GM12872 (cell line): ENCODE measurements around the gene PSAPL1.

Experiments
- TF ChIP-seq, protein P1 (sequence below): IDR thresholded peaks from 3 replicates; pipeline ENCODE4 v1.5.1; 2011; ENCODE audit warnings: low read depth, mild to moderate bottlenecking, low read length, moderate library complexity; ENCODE audit not compliant: insufficient read depth

The PSAPL1 gene

DNA sequence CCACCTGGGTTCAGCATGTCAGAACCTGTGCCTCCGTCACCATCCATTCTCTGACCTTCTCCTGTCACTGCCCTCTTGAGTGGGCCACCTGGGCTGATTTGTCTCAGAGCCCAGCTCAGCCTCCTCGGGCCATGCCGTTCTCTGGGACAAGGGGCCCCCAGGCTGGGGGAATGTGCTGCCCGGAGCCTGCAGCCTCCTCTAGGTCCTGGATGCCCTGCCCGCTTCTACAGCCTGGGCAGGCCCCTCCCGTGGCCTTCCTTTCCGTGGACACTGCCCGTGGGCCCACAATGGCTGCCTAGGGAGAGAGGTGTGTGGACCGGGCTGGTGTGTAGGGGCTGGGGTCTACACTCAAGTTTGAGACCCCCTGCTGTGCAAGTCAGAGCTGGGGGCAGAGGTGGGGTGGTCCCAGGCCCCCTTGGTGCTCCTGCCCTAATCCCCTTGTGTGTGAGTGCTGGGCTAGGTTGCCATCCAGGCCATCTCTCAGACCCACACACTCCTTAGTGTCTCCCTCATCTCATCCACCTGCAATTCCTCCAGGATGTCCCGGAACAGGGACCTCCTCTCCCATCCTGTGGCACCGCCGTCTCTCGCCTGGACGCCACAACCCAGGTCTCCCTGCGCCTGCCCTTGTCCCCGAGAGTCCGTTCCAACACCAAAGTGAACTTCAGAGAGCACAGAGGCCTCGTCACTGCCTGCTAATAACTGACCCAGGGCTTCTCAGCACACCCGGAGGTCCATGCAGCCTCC is 12.4 kb downstream of the PSAPL1 start:
- TF ChIP-seq, protein P1, sequence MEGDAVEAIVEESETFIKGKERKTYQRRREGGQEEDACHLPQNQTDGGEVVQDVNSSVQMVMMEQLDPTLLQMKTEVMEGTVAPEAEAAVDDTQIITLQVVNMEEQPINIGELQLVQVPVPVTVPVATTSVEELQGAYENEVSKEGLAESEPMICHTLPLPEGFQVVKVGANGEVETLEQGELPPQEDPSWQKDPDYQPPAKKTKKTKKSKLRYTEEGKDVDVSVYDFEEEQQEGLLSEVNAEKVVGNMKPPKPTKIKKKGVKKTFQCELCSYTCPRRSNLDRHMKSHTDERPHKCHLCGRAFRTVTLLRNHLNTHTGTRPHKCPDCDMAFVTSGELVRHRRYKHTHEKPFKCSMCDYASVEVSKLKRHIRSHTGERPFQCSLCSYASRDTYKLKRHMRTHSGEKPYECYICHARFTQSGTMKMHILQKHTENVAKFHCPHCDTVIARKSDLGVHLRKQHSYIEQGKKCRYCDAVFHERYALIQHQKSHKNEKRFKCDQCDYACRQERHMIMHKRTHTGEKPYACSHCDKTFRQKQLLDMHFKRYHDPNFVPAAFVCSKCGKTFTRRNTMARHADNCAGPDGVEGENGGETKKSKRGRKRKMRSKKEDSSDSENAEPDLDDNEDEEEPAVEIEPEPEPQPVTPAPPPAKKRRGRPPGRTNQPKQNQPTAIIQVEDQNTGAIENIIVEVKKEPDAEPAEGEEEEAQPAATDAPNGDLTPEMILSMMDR = no peak

DNA sequence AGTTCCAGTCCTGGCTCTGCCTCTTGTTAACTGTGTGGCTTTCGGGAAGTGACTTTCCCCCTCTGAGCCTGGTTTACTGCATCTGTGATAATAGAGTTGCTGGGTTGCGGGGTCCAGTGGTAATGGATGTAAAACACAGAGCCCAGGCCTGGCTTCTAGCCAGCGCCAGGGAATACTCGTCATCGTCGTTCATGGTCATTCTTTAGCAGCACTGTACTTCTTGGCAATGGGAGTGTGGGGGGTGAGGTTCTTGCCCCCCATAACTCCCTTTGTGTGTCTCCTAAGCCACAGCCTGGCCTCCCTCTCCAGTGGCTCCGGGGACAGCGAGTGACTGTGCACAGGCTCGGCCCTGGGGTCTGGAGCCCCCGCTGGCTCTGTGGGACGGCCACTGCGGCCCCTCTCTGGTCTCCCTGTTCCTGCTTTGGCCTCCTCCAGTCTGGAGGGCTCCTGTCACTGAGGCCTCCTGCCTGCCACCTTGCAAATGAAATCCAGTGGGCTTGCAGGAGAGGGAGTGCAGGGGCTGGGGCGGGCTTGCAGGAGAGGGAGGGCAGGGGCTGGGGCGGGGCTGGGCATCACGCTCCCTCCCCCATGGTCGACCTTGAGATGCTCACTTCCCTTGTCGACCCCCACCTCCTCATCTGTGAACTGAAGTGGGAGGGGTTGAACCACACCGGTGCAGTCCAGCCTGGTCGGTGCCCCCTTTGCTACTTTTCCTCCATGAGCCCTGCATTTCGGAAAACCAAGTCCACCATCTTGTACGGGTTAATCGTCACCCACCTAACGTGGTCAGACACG is 13.2 kb downstream of the PSAPL1 start:
- TF ChIP-seq, protein P1 = no peak

DNA sequence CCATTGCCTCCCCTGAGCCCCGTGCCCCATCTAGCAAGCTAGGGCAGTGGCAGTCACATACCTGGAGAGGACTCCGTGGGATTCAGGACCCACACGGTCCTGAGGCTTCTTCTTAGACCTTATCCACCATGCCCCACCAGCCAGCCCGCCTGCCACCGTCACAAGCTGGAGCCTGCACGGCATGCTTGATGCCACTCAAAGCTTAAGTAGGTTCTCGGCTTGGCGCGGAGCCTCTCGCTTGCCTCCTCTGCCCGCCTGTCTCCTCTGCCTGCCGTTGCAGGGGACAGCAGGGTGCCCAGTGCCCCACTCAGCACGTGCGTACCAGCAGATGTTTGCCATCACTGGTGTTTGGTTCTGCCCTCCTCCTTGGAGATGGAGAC is 14.1 kb downstream of the PSAPL1 start:
- TF ChIP-seq, protein P1 = no peak

DNA sequence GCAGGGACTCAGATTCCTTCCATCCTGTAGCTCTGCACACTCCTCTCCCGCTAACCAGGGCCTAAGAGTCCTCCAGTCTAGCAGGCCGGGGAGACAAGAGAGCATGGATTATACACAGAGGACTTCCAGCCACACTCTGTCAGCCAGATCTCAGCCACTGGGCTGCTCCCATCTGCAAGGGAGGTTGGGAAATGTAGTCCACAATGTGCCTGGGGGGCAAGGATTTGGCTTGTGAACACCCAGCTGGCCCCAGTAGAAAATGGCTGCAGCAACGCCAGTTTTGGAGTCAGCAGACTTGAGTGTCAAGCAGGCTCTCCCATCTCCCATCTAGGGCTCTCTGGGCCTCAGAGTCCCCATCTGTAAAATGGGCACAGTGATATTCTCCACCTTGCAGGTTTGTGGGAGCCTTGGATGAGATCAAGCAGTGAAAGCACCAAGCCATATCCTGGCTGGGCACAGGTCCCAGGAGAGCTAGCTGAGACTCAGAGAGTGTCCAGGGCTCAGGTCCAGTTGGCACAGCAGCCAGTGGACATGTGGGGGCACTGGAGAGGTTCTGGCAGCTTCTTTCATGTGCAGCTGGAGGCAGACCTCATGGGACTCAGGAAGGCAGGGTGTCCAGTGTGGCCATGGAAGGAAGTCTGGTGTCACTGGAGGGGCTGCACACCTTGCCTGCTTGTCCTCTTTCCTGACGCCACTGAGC is 14.6 kb downstream of the PSAPL1 start:
- TF ChIP-seq, protein P1 = no peak

DNA sequence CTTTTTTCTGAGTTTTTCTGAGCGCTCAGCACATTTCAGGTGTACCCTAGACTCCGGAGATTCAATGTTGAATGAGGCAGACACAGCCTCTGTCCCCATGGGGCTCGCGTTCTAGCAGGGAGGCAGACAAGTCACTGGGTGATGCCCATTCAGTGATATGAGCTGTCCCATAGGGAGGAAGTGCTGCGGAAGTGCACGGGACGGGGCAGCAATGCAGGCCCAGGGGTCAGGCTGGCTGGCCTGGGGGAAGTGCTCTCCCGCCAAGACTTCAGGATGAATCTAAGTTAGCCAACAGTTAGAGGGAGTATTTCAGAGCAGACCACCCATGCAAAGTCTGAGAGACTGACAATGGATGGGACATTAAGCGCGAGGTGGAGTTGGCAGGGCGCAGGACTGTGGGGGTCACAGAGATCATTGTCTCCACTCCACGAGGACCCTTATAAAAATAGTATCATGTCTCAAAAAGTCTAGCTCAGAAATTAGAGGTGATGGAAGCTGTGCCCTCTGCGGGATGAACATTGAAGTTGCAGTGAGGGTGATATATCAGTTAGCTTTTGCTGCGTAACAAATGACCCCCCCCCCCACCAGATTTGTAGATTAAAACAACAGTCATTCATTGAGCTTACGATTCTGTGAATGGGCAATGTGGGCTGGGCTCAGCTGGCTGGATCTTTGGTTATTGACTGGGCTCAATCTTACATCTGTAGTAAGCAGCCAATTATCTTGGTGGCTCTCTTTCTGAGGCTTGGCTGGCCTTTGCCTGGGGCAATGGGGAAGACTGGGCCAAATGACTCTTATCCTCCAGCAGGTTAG is 16.4 kb downstream of the PSAPL1 start:
- TF ChIP-seq, protein P1 = no peak; the same call in 2 of the 3 replicates

DNA sequence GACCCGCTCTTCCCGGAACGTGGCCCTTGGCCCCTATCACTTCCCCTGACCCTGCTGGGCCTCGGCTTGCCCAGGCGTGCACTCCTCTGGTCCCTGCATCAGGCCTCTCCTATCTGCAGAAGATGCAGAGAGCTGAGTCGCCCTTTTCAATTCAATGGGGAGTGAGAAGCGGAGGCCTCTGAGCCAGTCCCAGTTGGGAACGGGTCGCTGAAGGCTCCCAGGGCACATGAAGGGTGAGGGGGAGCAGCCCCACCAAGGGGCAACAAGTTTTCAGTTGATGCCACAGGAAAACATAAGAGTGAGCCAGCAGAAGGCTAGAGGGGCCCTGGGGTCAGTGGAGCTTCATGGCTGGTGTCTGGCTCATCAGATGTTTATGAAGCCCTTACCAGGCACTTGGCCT is 17.1 kb downstream of the PSAPL1 start:
- TF ChIP-seq, protein P1 = no peak
